Fibroblast of skin of abdomen (primary cell): ENCODE measurements around the gene EPC2.
"Not testable (repeated sequence)": the region's sequence is repeated elsewhere in the genome, so short reads cannot be mapped to it uniquely, and the experiment has no call there.

Experiments used
- DNase-seq: peaks from one replicate; pipeline ENCODE4 v3.0.0-alpha.2; 2013

The EPC2 gene

DNA sequence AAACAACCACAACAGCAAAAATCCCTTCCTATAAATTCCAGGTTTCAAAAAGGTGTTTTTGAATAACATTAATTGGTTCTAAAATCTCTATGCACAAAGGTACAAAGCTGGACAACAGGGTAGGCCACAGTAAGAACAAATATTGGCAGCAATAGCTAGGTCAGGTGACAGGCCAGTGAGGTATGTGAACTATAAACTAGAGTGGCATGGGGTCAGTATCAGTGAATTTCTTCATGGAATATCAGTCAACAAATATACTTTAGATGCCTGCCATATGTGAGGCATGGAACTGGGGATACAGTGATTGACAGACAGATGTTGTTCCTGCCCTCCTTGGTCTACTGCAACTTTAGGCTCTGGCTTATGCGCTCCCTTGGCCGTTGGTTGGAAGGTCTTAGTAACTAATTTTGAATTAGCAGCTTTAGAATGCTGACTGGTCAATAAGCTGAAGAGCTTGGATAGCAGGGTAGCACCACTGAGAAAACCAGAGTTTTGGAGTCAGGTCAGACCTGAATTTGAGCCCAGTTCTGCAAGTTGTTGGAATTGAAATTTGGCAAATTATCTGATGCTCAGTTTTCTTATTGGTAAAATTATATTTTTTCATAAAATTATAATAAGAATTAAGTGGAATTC, 2.3 kb upstream of the EPC2 start:
- DNase-seq, result no peak

DNA sequence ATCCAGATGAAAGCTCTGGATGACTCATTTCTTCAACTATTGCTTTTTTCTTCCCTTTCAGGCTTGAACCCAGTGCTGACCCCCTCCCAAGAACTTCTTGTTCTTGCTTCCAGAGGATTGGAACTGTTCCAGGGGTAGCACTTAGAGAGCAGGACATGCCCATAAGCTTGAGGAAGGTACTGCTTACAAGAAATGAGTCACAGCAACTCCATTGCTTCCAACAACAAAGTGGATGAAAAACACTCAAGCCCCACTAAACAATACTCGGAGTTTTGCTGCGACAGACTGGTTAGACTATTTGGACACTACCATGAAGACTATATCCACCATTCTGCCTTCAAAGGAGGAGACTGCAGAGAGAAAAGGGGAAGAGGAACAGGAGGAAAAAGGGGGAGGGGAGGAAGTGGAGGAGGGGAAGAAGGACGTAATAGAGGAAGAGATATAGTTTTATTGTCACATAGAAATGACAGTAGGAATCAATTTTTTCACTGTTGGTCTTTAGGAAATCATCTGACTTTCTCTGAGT, 1.6 kb upstream of the EPC2 start:
- DNase-seq, result peak; percentile 6

DNA sequence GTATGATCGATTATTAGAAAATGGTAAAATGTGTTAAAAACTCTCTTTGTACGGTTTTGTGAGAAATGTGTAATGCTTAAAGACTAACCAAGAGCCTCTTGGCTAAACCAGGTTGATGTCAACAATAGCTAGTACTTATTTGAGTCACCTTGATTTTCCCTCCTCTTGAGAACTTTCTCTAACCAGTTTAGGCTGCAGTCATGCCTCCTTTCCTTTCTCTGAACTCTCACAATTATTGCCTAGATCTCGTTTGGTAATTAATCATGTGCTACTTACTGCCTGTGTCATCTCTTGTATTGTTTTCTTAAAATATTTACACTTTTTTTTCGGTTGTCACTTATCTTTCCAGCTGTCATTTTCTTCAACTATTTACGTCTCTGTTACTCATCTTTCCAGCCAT, 1.1 kb upstream of the EPC2 start:
- DNase-seq, result no peak

DNA sequence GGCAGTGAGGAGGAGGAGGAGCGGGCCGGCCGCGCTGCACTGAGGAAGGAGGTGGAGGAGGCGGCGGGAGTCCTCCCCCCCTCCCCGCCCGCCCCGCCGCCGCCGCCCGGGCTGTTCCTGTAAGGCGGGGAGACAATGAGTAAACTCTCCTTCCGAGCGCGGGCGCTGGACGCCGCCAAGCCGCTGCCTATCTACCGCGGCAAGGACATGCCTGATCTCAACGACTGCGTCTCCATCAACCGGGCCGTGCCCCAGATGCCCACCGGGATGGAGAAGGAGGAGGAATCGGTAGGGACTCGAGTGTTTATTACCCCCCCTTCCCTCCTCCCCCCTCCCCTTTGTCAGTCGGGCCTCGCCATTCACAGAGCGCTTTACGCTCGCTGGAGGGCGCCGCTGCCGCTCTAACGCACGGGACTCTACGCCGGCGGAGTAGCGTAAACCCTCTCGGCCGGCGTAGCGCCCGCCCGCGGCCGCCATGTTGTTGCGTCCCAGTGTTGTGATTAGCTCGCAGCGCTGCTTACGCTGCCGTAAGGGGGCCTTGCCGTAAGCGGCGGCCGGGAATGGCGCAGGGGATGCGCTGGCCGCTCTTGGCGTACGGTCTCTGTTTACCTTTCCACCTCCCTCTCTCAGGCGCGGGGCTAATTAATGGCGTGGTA, 460 bp downstream of the EPC2 start:
- DNase-seq, result peak; percentile 90

DNA sequence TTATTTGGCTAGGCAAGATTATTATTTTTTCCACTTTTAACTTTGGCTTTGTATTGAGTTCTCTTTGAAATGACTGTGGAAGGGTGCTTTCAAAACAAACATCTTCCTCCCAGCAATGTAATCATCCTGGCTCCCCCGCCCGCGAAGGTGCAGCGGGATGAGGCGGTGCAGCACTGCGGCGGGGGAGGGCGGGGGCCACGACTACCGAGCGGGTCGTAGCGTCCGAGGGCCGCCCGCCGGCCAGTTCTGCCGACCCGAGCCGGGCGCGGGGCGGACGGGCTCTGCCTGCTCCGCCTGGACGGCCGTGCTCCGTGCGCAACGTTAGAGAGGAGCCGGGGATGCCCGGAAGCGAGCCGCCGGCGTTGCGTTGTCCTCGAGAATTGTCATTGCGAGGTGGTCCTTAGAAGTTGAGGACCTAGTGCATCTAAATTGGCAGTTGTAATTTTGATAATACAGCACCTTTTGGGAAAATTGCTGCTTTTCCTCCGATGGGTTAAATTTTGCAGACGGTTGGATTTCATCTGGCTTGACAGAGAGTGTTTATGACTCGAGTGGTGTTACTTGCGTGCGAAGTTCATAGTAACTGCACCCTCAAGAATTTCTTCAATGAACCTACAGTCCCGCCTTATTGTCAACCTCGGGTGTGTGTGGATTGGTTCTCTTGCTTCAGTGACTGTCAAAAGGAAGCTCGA, 1.1 kb downstream of the EPC2 start:
- peak; percentile 84 for DNase-seq

DNA sequence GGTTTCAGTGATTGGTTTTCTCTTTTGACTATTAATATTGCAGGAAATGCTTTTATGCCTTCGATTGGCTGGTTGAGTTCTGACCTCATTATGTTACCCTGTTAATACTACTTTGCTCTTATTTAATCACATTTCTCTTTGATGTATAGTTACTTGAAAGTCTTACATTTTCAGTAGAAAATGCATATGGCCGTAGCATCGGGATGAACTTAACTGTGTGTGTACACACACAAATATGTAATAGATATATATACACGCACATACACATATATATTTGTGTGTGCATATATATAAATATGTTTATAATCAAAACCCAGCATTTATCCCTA, 1.6 kb downstream of the EPC2 start:
- DNase-seq, result no peak

DNA sequence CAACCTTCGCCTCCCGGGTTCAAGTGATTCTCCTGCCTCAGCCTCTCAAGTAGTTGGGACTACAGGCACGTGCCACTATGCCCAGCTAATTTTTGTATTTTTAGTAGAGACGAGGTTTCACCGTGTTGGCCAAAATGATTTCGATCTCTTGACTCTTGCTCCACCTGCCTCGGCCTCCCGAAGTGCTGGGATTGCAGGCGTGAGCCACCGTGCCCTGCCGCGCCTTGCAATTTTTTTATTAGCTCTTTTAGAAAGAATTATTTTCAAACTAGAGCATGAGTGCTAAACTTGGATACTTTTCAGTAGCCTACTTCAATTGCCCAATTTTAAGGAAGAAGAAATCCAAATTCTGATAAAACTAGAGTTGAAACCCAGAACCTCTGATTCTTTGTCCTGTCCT, 3.2 kb downstream of the EPC2 start:
- DNase-seq, result not testable (repeated sequence)

DNA sequence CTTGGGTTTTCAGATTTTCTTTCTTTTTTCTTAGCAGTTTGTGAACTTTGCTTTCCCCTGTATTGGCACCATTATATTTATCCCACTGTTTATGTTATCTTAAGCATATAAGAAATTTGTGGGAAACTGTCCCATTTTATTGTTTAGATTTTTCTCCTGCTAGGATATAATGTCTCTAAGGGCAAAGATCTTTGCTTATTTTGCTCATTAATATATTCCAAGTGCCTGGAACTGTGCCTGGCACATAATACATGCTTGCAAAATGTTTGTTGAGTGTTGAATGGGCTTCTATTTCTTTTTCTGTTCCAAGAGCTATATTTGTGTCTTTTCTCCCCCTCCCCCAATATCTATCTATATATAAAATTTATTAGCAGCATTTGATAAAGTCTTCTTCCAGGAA, 5.4 kb downstream of the EPC2 start:
- no peak for DNase-seq

DNA sequence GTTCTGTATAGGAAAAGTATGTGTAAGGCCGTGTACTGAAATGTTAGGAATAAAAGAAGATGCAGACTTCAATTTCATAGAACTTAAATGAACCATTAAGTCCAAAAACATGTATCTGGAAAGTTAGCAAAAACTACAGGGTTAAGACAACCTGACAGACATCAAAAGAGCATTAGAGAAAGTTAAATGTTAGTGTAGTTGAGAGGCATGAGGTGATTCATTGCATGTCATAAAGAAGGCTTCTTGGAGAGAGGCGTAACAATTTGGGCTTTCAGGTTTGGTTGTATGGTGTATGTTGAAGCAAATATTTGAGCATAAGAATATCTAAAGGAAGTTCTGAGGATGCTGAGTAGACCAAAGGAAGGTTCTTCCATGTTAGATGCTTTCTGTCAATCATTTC, 6.3 kb downstream of the EPC2 start:
- DNase-seq, result no peak

DNA sequence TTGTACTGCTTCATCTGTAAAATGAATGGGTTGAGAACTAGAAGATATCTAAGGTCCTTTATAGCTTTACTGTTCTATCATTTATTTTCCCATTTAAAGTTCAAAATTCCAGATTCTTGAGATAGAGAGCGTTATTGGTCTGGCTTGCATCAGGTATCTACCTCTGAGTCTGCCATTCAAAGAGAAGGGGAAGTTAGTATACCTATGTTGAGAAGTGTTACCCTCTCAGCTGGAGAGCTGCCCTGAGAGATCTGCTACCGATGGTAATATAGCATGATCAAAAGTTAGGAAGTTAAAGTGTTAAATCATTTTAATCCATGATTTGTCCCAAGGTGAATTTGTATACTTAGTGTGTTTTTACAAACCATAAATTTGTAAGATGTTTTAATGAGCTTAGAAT, 7.4 kb downstream of the EPC2 start:
- DNase-seq, result no peak

DNA sequence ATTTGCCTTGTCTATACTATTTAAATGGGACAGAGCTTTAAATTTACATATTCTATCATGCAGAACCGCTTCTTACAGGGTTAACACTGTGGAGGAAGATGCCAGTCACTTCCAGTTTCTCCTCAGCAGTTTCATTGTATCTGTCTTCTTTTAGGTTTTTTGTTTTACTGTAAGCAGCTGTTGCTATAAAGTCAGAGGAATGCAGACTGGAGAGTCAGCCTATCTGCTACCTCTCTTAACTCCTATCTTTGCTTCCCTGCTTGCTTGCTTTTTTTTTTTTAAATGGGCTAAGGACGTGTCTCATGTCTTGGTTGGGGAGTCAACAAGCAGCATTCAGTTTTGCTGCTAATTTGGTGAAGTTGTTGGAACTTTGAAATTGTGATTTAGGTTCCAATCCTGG, 8.9 kb downstream of the EPC2 start:
- no peak for DNase-seq

DNA sequence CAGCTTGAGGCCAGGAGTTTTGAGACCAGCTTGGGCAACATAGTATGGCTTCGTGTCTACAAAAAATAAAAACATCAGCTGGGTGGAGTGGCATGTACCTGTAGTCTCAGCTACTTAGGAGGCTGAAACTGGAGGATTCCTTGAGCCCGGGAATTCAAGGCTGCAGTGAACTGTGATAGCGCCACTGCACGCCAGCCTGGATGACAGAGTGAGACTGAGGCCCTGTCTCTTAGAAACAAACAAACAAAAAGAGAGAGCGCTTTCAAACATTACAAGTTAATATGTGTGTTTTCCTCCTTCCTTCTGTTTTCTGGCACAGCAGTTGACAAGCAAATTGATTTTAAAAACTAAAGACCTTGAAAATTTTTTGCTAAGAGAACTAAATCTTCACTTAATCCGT, 9.9 kb downstream of the EPC2 start:
- DNase-seq, result no peak

DNA sequence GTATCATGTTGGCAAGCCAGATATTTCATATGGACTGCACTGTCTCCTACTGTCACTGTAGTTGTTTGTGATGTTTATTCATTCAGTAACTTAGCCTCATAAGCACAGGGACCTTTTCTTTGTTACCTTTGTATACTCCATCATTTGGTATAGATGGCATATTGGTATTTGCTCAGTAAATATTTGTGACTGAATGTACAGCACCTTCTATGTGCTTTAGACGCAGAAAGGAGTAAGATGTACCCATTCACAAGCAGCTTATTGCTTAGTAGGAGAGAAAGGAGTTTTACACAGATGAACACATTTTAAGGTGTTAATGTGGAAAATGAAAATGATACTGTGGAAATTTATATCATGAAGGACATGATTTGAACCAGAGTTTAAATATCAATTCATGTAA, 12.0 kb downstream of the EPC2 start:
- no peak for DNase-seq

DNA sequence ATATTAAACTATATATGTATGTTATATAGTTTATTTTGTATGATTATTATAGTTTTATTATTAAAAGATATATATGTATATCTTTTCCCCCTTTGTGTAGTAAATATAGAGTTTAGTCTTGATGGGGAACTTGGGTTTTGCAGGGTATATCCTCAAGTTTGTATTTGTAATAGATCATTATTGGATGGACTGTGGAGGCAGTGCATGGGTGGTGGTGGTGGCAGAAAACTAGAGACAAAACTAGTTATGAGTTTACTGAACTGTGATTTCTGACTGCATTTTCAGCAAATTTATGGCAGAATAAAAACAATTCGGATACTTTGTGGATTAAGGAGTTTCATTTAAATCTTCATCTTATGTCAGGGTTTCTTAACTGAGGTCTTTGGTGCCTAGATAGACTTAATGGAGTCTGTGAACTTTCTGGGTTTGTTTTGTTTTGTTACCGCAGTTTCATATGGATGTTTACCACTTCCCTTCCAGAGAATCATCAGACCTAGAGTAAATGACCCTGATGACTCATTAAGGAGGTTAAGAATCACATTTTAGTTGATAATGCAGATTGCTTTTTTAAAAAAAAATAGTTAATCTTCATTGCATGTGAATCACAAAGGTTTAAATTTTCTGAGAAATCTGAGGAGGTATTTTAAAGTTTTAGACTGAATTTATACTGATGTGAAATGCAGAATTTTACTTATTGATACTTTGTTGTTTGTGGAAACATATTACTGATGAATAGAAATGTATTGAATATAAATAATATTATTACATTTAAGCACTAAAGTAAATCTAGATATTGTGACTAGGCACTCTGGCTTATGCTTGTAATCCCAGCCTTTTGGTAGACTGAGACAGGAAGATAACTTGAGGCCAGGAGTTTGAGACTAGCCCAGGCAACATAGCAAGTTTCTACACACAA, 14.5 kb downstream of the EPC2 start:
- no peak for DNase-seq

DNA sequence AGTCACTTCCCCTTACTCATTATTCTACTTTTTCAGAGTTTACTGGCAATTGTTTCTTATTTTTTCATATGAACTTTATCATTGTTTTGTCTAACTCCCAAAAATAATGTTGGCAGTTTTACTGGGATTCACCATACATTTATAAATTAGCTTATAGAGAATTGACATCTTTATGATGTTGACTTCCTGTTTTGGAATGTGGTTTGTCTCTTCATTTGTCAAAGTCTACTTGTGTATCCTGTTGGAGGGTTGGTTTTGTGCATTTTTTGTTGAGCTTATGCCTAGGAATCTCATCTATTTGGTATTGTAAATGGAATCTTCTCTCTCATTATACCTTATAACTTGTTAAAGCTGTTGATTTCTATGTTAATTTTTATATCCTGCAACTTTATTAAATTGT, 16.4 kb downstream of the EPC2 start:
- DNase-seq, result peak; percentile 67

DNA sequence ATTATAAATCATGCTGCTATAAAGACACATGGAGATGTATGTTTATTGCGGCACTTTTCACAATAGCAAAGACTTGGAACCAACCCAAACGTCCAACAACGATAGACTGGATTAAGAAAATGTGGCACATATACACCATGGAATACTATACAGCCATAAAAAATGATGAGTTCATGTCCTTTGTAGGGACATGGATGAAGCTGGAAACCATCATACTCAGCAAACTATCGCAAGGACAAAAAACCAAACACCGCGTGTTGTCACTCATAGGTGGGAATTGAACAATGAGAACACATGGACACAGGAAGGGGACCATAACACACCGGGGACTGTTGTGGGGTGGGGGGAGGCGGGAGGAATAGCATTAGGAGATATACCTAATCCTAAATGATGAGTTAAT, 17.8 kb downstream of the EPC2 start:
- not testable (repeated sequence) for DNase-seq

DNA sequence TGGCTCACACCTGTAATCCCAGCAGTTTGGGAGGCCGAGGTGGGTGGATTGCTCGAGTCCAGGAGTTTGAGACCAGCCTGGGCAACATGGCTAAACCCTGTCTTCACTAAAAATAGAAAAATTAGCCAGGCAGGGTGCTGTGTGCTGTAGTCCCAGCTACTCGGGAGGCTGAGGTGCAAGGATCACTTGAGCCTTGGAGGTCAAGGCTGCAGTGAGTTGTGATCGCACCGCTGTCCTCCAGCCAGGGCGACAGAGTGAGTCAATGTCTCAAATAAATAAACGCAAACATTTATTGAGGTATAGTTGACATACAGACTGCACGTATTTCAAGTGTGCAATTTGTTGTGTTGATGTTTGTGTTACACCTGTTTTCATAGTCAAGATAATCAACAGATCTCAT, 19.7 kb downstream of the EPC2 start:
- DNase-seq, result no peak

DNA sequence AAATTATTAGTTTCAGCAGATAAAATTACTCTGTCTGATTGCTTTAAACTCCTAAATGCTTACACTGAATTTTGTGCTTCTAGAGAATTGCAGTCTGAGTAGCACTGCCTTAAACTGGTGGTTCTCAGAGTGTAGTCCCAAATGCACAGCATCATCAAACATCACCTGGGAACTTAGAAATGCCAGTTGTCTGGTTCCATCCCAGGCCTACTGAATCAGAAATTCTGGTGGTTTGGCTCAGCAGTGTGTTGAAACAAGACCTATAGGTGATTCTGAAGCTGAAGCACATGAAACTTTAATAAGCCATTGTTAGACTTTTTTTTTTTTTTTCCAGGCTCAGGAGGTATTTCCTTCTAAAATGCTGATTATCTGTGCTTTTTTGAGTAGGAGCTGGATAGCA, 22.0 kb downstream of the EPC2 start:
- no peak for DNase-seq

DNA sequence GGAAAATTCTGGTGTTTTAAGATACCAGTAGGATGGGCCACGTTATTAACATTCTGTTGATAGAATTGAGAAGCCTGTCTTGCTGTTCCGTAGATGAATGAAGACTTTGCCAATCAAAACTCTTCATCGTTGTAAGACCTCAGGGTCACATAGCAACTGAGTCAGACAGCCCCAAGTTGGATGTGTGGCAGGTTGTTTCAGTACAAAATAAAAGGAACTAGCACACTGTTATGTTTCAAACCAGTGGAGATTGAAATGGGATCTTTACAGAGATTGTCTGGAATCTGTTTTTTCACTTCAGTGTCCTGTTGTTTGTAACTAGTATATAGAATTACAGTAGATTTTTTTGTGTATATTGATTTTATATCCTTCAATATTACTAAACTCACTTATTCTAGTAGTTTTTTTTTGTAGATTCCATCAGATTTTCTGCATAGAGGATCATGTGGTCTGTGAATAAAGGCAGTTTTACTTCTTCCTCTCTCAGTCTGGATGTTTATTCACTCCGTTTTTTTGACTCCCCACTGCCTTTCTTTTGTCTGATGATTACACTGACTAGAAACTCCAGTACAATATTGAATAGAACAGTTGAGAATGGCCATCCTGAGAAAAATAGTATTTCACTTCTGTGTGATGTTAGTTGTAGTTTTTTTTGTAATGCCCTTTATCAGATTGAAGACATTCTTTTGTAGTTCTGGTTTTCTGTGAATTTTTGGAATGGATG, 22.7 kb downstream of the EPC2 start:
- no peak for DNase-seq

DNA sequence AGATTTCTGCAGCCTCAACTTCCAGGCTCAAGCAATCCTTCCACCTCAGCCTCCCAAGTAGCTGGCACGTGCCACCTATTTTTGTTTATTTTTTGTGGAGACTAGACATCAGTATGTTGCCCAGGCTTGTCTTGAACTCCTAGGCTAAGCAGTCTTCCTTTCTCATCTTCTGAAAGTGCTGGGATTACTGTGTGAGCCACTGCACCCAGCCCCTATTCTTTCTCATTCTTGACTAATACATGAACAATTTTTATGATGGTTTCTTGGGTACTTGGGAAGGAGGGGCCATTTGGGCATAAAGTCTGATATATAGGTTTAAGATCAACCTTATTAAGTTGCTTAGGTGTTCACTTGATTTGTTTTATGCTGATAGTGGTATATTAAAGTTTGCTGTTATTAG, 26.2 kb downstream of the EPC2 start:
- no peak for DNase-seq

DNA sequence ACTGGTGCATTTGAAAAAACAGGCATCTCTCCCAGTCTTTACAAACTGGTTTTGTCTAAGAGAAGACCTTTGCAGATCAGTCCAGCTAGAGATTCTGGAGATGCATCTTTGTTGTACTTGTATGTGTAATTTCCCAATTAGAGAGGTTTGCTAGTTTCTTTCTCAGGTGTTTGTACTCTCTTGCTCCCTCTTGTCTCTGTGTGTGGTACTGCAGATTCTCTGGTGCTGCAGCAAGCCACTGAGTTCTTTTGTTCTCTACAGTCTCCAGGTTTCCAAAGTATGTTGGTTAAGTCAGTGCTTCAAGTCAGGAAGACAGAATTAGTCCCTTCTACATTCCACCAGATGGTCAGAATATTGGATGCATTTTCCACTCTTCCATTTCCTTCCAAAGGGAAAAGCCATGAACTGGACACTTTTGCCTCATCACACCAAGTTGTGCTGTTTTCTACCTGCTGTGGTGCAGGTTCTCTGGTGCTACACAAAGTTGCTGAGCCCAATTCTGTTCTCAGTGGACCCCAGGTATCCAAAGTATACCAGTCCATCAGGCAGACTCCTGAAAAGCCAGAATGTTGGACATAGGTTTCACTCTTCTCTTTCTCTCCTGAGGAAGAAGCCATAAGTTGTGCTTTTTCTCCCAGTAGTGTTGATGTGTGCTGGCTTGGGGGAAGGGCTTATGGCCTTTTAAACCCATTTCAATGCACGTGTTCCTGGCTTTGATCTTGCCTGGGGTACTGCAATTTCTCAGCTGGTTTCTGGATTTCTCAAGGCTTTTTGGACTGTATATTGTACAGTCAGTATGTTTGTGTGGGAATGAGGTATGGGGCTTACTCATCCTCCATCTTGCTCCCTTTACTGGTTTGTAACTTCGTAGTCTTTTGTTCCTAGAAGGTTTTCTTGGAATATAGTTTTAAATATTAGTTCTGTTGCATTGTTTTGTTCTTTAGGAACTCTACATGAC, 29.8 kb downstream of the EPC2 start:
- peak; percentile 32 for DNase-seq
